ENCODE results near the gene COPS9. TPM values are rescaled to one million over a fixed set of nuclear protein-coding genes. Genes with fewer than 3 reads are reported as not detected.

Gene COPS9
- total RNA-seq, 1 donor from 2014 or later = 132 TPM

DNA sequence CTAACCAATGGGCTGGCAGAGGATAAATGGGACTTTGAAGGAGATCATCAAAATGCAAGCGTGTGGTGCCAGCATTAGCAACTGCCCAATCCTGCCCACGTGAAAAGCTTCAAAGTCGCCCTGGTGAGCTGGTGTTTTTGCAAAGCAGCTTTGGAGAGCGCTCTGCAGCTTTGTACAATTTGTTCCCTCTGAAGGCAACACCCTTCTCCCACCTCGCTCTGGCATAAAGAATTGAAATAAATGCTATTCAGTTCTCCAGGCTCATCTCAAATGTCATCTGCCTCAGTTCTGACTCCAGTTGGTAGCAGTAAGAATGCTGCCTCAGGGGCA is 3.5 kb downstream of the COPS9 start:
- intact Hi-C loops (cut with micrococcal nuclease) = loop anchor here (10.0 kb wide), 2 partner anchors 432 to 868 kb away; partner anchors contain the start of genes DUSP28 and RNPEPL1
- DNase-seq (ENCODE audit: low spot score) = no peak

GRCh38 chr2:240131941-240132650 is 4.0 kb downstream of the COPS9 start:
- intact Hi-C loops (cut with micrococcal nuclease) = loop anchor here (10.0 kb wide), 2 partner anchors 433 to 867 kb away; partner anchors contain the start of genes DUSP28 and RNPEPL1
- Mint-ChIP-seq H3K27me3 (ENCODE audit: insufficient read depth) (no peaks in the 10 kb centered on the region), H3K9me3 (no peaks in the 10 kb centered on the region), H3K27ac (no peak overlapping the region), H3K4me1 (ENCODE audit: low read depth) (peaks cover 22% of the 10 kb centered on the region), H3K36me3 (ENCODE audit: low read depth) (peaks cover 27% of the 10 kb centered on the region), H3K4me3 (no peak overlapping the region)
- no peak for DNase-seq (ENCODE audit: low spot score)

More for the DNA sequence above, 3.5 kb downstream of the COPS9 start:
- H3K36me3 Mint-ChIP-seq (ENCODE audit: low read depth) = peaks cover 24% of the 10 kb centered on the region
- H3K27ac Mint-ChIP-seq = no peak overlapping the region
- H3K4me1 Mint-ChIP-seq (ENCODE audit: low read depth) = peaks cover 25% of the 10 kb centered on the region
- no peaks in the 10 kb centered on the region for H3K27me3 Mint-ChIP-seq (ENCODE audit: insufficient read depth)
- H3K9me3 Mint-ChIP-seq = no peaks in the 10 kb centered on the region
- H3K4me3 Mint-ChIP-seq = no peak overlapping the region

GRCh38 chr2:240131296-240131695 is 4.8 kb downstream of the COPS9 start:
- H3K9me3 Mint-ChIP-seq = no peaks in the 10 kb centered on the region
- DNase-seq (ENCODE audit: low spot score) = no peak
- no peaks in the 10 kb centered on the region for H3K27me3 Mint-ChIP-seq (ENCODE audit: insufficient read depth)
- peaks cover 18% of the 10 kb centered on the region for H3K4me1 Mint-ChIP-seq (ENCODE audit: low read depth)
- intact Hi-C loops (cut with micrococcal nuclease) = loop anchor here (10.0 kb wide), 2 partner anchors 434 to 866 kb away; partner anchors contain the start of genes DUSP28 and RNPEPL1
- H3K27ac Mint-ChIP-seq = no peak overlapping the region
- H3K36me3 Mint-ChIP-seq (ENCODE audit: low read depth) = peaks cover 27% of the 10 kb centered on the region
- no peak overlapping the region for H3K4me3 Mint-ChIP-seq

DNA sequence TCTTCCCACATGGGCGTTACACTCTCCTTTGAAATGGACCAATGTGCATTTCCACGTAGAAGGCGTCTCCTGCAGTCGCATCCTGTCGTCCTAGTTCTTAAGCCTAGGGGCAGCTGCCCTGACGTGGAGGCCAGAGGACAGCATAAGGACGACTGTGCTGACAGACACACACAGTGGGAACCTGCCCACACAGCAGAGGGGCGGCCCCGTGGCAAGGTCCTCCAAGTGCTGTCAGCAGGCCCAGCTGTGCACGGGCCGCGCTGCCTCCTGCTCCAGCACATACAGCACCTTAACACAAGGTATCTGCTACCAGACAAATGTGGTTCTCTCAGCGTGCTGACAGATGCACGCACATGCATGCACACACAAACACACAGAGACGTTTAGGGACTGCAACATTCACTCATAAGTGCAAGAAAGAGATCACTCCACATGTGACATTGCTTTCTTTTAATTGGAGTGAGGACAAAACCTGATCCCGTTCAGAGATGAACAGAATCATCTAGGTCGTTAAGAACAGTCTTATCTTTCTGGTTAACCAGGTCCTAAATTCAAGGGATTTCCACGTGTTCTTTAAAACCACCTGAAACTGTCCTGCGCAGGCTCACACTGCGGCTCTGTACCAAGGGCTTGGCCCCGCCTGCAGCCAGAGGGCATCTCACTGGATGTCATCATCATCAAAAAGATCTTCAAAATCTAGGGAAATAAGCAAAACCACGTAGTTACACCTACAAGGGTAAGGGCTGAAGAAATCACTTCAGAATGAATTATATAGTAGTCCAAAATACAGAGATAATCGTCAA is 5.5 kb downstream of the COPS9 start:
- intact Hi-C loops (cut with micrococcal nuclease) = loop anchor here (10.0 kb wide), 2 partner anchors 434 to 866 kb away; partner anchors contain the start of genes DUSP28 and RNPEPL1
- Mint-ChIP-seq H3K27me3 (ENCODE audit: insufficient read depth) (no peaks in the 10 kb centered on the region), H3K4me3 (no peak overlapping the region), H3K4me1 (ENCODE audit: low read depth) (peaks cover 17% of the 10 kb centered on the region), H3K27ac (no peak overlapping the region), H3K9me3 (no peaks in the 10 kb centered on the region), H3K36me3 (ENCODE audit: low read depth) (peaks cover 27% of the 10 kb centered on the region)
- DNase-seq (ENCODE audit: low spot score) = no peak

DNA sequence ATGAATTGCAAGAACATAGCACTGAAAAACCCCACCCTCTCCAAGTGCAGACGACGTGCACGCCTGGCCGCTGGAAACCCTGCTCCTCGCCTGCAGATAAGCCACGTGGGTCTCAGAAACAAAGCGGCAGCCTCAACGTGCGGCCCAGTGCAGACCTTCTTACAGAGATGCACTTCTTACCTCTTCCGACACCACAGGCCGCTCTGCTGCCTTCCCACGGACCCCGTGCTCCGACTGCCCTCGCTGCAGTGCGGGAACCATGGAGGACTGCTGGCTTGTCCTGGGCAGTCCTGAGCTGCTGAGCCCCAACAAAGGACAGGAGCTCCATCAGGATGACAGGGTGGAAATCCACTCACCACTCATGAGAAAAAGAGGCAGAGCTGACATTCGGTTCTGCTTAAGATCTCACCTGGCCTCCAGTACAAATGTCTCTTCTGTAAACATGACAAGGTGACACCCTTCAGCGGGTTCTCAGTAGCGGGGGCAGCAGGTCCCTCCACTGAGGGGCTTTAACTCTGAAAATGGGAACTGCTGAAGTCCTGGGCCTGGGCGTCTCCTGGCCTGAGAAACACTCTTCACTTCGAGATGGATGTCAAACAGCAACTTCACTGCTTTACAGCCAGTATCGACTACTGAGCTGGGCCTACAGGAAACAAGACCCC is 6.2 kb downstream of the COPS9 start:
- Mint-ChIP-seq H3K36me3 (ENCODE audit: low read depth) (peaks cover 27% of the 10 kb centered on the region), H3K27me3 (ENCODE audit: insufficient read depth) (no peaks in the 10 kb centered on the region), H3K9me3 (no peaks in the 10 kb centered on the region), H3K4me3 (no peak overlapping the region), H3K27ac (no peak overlapping the region), H3K4me1 (ENCODE audit: low read depth) (peaks cover 10% of the 10 kb centered on the region)
- intact Hi-C loops (cut with micrococcal nuclease) = loop anchor here (10.0 kb wide), 2 partner anchors 435 to 865 kb away; partner anchors contain the start of genes DUSP28 and RNPEPL1
- no peak for DNase-seq (ENCODE audit: low spot score)

DNA sequence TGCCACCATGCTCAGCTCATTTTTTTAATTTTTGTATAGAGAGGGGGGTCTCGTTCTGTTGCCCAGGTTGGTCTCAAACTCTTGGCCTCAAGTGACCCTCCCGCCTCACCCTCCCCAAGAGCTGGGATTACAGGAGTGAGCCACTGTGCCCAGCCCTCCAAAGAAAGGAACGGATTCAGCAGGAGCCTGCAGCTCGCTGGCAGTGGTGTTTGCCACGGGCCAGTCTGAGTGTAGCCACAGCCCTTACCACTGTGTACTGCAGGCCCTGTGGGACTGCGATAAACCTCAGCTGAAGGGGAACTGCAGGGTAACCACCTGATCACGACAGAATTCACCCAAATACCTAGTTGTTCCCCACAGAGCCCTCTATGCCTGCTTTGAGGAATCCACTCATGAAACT is 6.8 kb downstream of the COPS9 start:
- H3K4me1 Mint-ChIP-seq (ENCODE audit: low read depth) = peaks cover 4% of the 10 kb centered on the region
- no peak overlapping the region for H3K27ac Mint-ChIP-seq
- H3K4me3 Mint-ChIP-seq = no peak overlapping the region
- H3K36me3 Mint-ChIP-seq (ENCODE audit: low read depth) = peaks cover 27% of the 10 kb centered on the region
- intact Hi-C loops (cut with micrococcal nuclease) = no loop called here
- H3K27me3 Mint-ChIP-seq (ENCODE audit: insufficient read depth) = no peaks in the 10 kb centered on the region
- no peaks in the 10 kb centered on the region for H3K9me3 Mint-ChIP-seq
- DNase-seq (ENCODE audit: low spot score) = no peak

- Mint-ChIP-seq H3K4me3 (no peak overlapping the region), H3K27ac (no peak overlapping the region), H3K4me1 (ENCODE audit: low read depth) (no peaks in the 10 kb centered on the region), H3K9me3 (no peaks in the 10 kb centered on the region), H3K27me3 (ENCODE audit: insufficient read depth) (no peaks in the 10 kb centered on the region), H3K36me3 (ENCODE audit: low read depth) (peaks cover 27% of the 10 kb centered on the region)
- DNase-seq (ENCODE audit: low spot score) = no peak
- intact Hi-C loops (cut with micrococcal nuclease) = no loop called here
These were observed 7.4 kb downstream of the COPS9 start for GRCh38 chr2:240128608-240129145.

DNA sequence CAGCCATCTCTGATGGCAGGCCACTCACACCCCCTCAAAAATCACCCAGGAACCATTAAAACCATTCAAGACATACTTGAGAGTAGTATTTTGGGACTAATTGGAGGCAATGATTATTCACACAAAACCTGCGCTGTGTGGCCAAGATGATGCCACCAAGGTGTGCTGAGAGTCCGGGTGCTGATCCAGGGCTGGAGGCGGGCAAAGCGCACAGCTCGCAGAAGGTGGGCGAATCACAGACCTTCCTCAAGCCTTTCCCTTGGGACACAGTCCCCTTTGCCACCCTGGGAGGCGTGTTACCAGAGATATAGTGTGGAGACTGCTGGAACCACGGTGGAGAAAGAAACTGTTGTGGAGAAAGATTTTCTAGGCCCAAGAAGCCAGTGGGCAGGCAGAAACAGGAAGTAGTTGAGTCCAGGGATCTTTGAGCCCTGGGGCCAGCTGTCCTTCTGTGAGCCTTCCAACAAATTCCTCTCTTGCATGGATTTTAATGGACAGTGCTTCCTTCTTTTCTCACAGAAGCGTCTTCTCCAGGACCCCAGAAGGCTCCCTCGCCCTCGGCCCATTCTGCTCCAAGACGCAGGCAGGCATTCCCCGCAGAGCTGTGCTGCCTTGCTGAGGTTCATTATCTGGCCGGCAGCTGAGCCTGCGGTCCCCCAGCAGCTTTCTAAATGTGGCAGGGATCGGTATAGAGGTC is 8.0 kb downstream of the COPS9 start:
- no peak for DNase-seq (ENCODE audit: low spot score)
- Mint-ChIP-seq H3K9me3 (no peaks in the 10 kb centered on the region), H3K27ac (no peak overlapping the region), H3K4me1 (ENCODE audit: low read depth) (no peaks in the 10 kb centered on the region), H3K4me3 (no peak overlapping the region), H3K36me3 (ENCODE audit: low read depth) (peaks cover 23% of the 10 kb centered on the region), H3K27me3 (ENCODE audit: insufficient read depth) (no peaks in the 10 kb centered on the region)
- intact Hi-C loops (cut with micrococcal nuclease) = no loop called here

GRCh38 chr2:240127191-240127750 is 8.8 kb downstream of the COPS9 start:
- H3K27ac Mint-ChIP-seq = no peak overlapping the region
- H3K4me3 Mint-ChIP-seq = no peak overlapping the region
- H3K36me3 Mint-ChIP-seq (ENCODE audit: low read depth) = peaks cover 19% of the 10 kb centered on the region
- no peak for DNase-seq (ENCODE audit: low spot score)
- intact Hi-C loops (cut with micrococcal nuclease) = no loop called here
- H3K27me3 Mint-ChIP-seq (ENCODE audit: insufficient read depth) = no peaks in the 10 kb centered on the region
- no peaks in the 10 kb centered on the region for H3K9me3 Mint-ChIP-seq
- no peaks in the 10 kb centered on the region for H3K4me1 Mint-ChIP-seq (ENCODE audit: low read depth)

- Mint-ChIP-seq H3K4me3 (no peak overlapping the region), H3K27ac (no peak overlapping the region), H3K9me3 (no peaks in the 10 kb centered on the region), H3K36me3 (ENCODE audit: low read depth) (peaks cover 14% of the 10 kb centered on the region), H3K4me1 (ENCODE audit: low read depth) (peaks cover under 1% of the 10 kb centered on the region), H3K27me3 (ENCODE audit: insufficient read depth) (no peaks in the 10 kb centered on the region)
- intact Hi-C loops (cut with micrococcal nuclease) = no loop called here
- DNase-seq (ENCODE audit: low spot score) = no peak
These were observed 9.4 kb downstream of the COPS9 start for GRCh38 chr2:240126731-240127130.

DNA sequence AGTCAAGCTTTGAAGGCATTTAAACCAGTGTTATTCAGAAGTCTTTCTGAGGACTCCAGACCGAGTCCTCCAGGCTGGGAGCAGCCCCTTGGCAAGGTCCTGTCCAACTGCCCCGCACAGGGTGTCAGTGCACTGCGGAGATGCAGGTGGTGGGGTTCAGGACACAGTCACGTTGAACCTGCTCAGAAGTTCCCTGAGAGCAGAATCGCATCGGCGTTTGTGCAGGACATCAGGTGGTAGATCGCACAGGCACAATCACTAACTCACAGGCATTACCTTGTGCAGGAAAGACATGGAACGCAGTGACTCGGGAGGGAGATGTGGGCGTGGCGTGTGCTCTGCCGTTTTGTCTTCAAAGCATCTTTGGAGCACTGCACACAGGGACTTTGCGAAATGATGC is 10.4 kb downstream of the COPS9 start:
- DNase-seq (ENCODE audit: low spot score) = no peak
- Mint-ChIP-seq H3K4me1 (ENCODE audit: low read depth) (peaks cover 6% of the 10 kb centered on the region), H3K27ac (no peak overlapping the region)

DNA sequence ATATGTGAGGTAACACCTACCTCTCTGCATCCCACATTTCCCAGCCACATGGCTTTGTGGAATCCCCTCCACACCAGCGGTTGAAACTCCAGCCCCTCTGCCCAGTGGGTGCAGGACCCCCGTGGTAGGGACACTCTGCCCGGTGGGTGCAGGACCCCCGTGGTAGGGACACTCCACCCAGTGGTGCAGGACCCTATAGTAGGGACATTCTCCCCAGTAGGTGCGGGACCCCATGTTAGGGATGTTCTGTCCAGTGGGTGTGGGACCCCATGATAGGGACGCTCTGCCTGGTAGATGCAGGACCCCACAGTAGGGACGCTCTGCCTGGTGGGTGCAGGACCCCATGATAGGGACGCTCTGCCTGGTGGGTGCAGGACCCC is 11.5 kb downstream of the COPS9 start:
- Mint-ChIP-seq H3K4me3 (no peak overlapping the region), H3K9me3 (no peaks in the 10 kb centered on the region), H3K4me1 (ENCODE audit: low read depth) (peaks cover 6% of the 10 kb centered on the region), H3K36me3 (ENCODE audit: low read depth) (peaks cover 7% of the 10 kb centered on the region), H3K27ac (no peak overlapping the region), H3K27me3 (ENCODE audit: insufficient read depth) (peaks cover 7% of the 10 kb centered on the region)
- intact Hi-C loops (cut with micrococcal nuclease) = no loop called here
- no peak for DNase-seq (ENCODE audit: low spot score)

More for the DNA sequence above, 10.4 kb downstream of the COPS9 start:
- Mint-ChIP-seq H3K4me3 (no peak overlapping the region), H3K9me3 (no peaks in the 10 kb centered on the region), H3K36me3 (ENCODE audit: low read depth) (peaks cover 12% of the 10 kb centered on the region), H3K27me3 (ENCODE audit: insufficient read depth) (peaks cover 3% of the 10 kb centered on the region)
- intact Hi-C loops (cut with micrococcal nuclease) = no loop called here
